NCI-H187 treated with DMSO at 0.1 percent for 48 hours (cell line): ENCODE results near the gene CHI3L1.

Experiments
- DNase-seq: peaks from one replicate; lab custom pipeline; 2025; lab: John Stamatoyannopoulos, UW

The CHI3L1 gene

DNA sequence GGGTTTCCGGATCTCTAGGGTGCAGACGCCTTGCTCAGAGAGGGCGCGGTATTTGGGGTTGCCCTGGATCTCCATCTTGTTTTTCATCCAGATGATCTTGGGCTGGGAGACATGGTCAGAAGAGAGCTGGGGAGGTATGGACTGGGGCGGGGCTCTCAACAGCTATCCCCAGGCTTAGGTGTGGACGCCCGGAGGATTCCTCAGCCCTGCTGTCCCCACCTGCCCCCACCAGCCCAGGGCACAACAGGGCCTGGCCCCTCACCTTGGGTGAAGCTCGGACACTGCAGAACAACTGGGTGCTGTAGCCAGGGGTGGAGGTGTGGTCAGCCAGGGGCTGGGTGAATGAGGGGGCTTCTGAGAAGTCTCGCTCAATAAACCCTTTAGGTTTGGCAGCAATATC is 17.5 kb downstream of the CHI3L1 start:
- no peak for DNase-seq

DNA sequence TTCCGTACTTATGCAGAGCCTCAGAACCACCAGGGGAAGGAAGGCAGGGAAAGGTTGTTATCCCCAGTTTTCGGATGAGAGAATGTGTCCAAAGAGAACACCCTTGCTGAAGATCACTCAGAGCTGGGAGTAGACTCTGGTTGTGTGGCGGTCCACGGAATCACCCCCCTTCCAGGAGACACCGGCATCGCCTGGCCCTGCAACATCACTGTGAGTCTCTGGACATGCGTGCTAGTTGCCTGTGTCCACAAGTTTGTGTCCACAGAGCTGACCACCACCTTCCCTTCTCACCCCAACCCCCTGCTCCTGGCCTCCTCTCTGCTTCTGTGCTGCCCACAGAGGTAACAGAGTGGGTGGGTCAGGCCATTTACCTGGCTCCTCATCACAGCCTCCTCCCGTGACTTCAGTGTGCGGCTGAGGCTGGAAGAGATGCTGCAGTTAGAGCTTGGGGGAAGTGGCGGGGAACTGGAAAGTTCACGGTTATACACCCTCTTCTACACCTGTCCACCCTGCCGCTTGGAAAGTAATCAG is 18.2 kb downstream of the CHI3L1 start:
- no peak for DNase-seq

DNA sequence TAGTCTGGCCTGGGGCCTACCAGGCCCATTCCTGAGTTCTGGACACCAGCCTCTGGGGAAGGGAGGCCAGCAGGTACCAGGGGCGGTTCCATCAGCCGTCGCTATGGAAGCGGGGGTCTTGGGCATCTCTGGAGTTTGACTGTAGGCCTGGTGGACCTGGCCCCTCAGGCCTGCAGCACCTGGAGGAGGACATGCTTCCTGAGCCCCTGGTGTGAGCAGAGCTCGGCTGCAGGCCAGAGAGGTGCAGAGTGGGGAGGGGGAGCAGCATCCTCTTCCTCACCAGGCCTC is 18.6 kb downstream of the CHI3L1 start:
- no peak for DNase-seq

DNA sequence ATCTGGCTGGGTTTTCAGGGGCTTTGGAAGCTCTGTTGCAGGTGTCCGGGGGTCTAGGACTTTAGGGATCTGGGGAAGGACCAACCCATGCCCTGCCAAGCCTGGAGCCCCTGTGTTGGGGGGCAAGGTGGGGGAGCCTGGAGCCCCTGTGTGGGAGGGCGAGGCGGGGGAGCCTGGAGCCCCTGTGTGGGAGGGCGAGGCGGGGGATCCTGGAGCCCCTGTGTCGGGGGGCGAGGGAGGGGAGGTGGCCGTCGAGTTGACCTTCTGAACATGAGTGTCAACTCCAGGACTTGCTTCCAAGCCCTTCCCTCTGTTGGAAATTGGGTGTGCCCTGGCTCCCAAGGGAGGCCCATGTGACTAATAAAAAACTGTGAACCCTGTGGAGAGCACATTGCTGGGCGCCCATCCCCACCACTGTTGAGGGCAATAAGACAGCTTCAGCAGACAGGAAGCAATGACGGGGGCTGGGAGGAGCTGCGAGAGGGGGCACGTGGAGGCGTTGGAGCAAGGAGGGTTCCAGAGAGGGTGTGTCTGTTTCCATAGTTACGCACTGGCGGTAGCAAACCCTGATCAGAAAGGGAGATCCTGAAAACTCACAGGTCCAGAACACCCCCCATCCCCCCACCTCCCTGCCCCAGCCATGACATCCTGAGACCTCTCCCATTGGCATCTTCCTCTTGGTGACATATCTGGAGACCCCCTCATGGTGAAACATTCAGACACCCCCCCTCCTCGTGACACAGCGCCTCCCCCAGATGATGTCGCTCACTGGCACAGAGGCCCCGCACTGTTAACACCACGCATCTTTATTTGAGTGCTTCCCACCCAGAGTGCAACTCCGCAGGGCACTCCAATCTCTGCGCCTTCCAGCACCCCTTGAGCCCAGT is 19.2 kb downstream of the CHI3L1 start:
- no peak for DNase-seq

DNA sequence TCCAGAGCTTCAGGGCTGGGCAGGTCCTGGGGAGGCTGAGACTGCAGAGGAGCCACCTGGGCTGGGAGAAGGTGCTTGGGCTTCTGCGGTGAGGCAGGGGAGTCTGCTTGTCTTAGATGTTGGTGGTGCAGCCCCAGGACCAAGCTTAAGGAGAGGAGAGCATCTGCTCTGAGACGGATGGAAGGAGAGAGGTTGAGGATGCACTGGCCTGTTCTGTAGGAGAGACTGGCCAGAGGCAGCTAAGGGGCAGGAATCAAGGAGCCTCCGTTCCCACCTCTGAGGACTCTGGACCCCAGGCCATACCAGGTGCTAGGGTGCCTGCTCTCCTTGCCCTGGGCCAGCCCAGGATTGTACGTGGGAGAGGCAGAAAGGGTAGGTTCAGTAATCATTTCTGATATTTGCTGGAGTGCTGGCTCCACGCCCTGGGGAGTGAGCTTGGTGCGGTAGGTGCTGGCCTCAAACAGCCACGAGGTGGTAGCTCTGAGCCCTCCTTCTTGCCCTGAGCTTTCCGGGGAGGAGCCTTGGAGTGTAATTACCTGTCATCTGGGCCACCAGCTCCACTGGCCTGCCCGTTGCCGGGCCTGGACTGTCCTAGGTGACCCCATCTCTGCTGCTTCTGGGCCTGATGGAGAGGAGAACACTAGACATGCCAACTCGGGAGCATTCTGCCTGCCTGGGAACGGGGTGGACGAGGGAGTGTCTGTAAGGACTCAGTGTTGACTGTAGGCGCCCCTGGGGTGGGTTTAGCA is 20.1 kb downstream of the CHI3L1 start:
- DNase-seq = no peak

DNA sequence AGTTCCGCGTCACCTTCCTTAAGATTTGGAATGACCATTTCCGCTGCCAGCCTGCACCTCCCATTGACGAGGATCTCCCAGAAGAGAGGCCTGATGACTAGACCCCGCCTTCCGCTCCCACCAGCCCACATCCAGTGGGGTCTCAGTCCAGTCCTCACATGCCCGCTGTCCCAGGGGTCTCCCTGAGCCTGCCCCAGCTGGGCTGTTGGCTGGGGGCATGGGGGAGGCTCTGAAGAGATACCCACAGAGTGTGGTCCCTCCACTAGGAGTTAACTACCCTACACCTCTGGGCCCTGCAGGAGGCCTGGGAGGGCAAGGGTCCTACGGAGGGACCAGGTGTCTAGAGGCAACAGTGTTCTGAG is 20.7 kb downstream of the CHI3L1 start:
- DNase-seq = no peak

DNA sequence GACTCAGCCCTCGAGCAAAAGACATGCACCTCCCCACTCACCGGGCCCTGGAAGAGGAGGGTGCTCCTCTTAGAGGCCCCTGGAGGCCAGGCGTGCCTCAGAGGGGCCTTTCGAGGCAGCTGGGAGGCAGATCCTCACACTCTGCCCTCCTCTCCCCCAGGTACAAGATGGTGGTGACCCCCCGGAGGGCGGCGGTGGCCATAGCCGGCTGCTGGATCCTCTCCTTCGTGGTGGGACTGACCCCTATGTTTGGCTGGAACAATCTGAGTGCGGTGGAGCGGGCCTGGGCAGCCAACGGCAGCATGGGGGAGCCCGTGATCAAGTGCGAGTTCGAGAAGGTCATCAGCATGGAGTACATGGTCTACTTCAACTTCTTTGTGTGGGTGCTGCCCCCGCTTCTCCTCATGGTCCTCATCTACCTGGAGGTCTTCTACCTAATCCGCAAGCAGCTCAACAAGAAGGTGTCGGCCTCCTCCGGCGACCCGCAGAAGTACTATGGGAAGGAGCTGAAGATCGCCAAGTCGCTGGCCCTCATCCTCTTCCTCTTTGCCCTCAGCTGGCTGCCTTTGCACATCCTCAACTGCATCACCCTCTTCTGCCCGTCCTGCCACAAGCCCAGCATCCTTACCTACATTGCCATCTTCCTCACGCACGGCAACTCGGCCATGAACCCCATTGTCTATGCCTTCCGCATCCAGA is 21.3 kb downstream of the CHI3L1 start:
- DNase-seq = no peak

DNA sequence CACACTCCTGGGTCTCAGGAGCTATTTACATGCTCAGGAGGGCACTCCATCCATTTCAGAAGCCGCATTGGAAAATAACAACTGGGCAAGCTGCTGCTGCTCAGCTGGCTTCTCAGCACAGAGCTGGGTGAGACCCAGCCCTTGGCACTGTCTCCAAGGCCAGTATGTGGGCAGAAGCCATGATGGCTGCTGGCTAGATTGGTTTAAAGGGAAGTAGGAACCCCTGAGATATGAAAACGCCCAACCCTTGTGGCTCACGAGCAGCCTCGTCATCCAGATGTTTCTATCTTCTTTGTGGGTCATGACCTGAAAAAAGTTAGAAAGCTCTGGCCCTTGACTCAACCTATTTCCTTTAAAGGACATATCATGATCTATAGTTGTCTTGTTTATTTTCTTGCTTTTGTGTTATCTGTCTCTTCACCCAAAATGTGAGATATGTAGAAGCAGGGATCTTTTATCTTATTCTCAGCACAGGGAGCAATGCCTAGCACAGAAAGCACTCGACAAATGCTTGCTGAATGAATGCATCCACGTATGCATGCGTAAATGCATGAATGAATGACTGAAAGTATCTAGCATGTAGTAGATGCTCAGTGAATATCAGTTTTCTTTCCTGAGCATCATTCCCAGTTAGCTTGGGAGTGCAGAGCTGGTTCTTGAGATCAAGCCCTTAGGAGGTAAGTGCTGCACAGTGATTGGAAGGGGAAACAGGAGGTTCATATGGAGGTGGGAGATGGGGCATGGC is 22.4 kb downstream of the CHI3L1 start:
- DNase-seq = no peak

DNA sequence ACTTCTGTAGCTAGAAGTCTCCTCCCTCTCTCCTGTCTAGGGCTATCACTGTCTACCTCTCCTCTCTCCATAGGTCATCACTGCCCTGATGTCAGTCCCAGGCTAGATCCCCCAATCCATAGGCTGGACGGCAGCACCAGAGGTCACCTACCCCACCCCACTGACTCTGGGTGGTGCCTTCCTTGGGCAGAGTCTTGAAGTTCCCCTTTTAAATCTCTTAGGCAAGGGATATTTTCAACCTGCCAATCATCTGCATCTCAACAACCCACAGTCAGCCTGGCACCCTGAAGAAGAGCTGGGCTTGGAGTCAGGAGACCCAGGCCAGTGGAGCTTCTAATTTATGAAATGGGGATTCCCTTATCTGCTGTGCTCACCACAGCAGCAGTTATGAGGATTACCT is 24.1 kb downstream of the CHI3L1 start:
- DNase-seq = no peak

DNA sequence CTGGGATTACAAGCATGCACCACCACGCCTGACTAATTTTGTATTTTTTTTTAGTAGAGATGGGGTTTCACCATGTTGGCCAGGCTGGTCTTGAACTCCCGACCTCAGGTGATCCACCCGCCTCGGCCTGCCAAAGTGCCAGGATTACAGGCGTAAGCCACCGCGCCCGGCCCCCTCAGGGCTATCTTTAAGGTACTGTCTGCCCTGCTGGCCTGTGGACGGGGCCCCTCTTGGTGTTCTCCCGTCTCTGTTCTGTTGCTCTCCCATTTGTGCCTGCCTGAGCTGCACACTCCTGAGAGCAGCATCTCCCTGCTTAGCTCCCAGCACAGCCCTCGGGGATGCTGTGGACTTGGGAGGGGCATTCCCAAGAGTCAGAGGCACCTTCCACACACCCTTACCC is 24.8 kb downstream of the CHI3L1 start:
- no peak for DNase-seq

DNA sequence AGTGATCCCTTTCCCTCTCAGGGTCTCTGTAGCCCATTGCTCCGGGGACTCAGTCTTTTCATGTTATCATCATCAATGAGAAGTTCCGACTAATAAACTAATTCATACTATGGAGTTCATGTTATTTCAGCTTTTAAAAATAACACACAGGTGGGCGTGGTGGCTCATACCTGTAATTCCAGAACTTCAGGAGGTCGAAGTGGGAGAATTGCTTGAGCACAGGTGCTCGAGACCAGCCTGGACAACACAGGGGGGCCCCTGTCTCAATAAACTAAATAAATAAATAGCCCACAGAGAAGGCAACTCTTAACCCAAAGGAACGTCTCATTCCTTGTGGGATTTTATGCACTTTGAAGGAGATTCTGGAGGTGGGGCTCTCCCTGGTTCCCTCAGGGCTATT is 25.3 kb downstream of the CHI3L1 start:
- DNase-seq = no peak

DNA sequence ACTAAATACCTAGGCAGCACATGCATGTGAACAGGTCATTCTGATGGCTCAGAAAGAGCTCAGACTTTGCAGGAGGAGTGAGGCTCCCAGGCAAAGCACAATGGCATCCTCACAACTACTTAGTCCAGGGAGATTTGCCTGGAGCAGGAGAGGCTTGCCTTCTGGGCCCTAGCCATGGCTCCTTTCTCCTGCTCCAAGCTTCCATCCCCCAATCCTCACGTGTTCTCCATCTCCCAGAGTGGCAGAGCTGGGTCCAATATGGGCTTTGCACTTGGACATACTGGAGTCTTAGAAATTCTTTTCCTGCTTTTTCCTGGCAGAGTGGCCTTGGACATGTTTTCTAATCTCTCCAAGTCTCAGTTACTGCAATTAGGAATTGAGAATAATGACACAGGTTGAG is 26.7 kb downstream of the CHI3L1 start:
- no peak for DNase-seq

DNA sequence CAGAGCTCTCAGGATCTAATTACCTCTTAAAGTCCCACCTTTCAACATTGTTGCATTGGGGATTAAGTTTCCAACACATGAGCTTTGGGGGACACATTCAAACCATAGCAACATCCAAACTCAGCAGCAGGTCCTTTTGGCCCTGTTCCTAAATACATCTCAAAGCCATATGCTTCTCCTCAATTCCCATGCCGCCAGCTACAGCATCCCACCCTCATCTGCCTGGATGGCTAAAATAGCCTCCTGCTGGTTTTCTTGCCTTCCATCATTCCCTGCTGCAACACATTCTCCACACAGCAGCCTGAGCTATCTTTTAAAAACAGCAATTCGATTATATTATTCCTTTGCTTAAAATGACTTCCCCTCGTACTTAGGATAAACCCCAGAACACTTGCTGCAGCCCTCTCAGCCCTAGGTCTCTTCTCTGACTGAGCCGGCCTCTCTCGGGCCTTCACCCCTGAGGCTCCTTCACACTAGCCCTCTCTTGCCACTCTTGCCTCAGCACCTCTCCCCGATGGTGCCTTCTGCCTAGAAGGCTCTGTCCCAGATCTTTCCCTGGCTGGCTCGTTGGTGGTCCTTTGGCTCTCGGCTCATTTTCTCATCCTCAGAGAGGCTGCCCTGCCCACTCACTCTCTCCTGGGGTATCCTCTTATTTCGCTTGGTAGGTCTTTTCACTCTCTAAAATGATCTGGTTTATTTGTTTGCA is 27.4 kb downstream of the CHI3L1 start:
- no peak for DNase-seq

DNA sequence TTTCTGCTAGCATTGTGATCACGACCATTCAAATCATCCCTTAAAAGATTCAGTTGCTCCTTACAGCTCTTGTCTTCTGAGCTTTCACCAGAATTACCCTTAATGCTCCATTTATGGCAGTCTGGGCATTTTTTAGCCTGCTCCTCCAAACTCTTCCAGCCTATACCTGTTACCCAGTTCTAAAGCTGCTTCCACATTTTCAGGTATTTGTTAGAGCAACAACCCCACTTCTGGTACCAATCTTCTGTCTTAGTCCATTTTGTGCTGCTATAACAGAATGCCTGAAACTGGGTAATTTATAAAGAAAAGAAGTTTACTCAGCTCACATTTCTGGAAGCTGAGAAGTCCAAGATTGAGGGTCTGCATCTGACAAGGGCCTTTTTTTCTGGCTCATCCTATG is 28.1 kb downstream of the CHI3L1 start:
- DNase-seq = no peak

DNA sequence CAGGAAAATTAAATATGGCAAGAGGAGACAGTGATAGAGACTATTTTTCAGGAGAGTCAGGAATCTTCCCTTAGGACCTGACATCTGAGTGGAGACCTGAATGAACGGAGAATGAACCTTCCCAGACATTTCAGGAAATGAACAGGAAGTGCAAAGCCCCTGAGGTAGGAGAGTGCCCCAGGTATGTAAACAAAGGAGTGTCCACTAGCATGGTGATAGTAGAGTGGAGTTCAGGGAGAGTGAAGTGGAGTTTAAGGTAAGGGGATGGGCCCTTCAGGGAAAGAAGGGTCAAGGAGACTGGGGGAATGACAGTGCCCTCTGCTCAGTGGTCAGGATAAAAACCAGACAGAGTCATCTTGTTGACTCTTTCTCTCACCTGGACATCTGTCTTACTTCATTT is 30.2 kb downstream of the CHI3L1 start:
- DNase-seq = no peak

DNA sequence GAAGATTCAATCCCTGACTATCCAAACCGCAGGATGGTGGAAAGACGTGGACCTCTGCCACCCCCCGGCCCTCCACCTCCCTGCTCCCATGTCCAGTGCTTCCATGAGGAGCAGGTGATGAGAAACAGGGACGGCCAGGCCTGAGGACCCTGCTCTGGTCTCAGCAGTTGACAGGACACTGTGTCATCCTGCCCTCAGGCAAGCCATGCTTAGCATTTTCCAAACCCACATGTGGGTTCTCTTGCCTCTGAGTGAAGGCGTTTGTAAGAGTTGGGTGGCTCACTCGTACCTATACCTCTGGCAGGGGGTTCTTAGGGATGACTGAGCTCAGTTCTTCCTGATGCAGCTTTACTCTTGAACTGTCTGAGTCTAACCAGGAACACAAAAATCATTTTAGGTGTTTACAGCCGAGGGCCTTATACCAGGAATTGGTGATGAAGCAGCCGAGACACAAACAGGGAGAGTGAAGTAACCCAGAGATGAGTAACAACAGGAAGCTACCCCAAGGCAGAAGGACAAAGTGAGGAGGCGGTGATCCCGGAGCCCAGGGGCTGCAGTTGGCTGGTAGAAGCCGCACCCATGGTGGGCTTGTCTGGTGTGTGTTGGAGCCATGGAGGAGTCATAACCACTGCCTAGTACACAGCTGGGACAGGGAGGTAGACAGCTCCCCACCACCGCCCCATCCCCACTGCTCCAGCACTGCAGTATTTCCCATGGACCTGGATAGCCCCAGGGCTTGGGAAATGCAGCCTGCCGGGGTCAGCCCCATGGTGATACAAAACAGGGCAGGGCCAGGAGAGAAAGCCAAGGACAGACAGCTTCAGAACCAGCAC is 32.3 kb downstream of the CHI3L1 start:
- DNase-seq = no peak

DNA sequence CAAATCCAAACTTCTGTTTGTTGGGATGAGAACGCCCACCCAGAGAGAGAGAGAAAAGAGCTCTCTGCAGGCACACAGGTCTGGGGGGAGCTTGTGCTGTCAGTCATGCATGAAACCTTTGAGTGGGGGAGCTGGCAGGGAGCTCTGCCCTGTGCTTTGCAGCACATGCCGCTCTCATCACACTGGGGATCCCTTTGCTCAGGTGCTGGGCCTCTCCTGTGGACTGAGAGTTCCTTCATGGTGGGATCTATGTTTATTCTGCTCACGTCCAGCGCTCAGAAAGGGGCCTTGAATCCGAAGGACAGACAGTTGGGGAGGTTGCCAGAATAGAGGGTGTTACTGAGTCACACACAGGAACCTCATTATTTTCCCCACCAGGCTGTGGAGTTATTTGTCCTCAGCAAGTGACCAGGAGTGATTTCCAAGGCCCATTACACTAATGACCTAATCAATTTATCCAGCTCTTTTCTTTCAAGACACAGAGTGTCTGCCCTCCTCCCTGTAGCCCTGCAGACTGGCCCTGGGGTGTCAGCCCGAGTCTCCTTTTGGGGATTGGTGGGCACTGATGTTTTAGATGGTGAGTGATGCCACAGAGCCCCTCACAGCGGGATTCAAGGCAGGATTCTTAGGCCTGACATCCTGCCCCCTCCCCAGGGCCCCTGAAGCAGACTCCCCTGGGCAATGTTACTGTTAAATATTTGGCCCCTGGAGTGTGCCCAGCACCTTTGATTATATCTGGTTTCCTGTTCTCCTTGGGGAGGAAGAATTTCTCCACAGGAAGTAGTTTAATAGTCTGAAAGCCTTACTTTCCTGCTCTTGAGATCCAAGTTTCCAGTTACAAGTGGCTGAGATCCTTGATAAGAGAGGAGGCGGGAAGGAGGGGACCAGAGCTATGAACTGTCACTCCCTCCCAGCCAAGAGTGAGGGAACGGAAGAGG is 33.2 kb downstream of the CHI3L1 start:
- DNase-seq = no peak

DNA sequence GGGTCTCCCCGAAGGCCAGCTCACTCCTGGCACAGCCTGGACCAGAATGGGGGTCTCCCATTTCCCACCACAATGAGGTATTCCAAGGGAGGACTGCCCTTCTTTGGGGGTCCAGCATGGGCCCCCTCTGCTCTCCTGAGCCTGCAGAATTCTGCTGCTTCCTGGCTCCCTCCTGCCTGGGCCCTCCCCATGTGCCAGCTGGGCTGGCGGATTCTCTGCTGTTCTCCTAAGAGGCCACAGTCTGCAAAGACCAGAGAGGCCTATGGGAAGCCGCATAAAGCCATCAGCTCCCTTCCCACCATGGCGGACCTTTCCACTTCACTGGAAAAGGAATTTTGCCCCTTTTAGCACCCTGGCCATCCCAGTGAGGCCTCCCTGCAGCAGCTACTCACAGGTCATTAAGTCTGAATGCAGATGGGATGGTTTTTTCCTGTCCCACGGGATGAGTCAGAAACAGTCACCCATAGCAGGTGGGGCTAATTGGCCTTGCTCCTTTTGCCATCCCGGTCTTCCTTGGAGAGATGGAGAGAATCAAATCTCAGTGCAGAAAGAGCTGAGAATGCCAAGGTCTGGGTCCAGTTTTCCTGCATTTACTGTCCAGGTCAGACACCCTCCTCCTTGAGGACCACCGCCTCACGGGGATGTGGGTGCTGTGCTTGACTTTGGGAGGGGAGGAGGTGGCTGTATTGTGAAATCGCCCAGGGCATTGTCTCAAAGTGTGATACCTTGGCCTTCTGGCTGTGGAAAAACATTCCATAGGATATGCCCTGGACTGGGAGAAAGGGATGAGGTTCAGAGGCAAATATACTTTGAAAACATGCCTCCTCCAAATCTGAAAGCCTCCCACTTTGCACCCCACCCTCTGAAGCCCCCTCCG is 34.1 kb downstream of the CHI3L1 start:
- DNase-seq = no peak
